GM12891 (cell line): ENCODE data around the gene C1QTNF8.

Experiments
- POLR2A ChIP-seq: IDR thresholded peaks from 2 replicates; pipeline ENCODE4 v1.6.1; 2011; ENCODE audit warnings: low read depth, low read length, control low read depth
- SPI1 ChIP-seq: IDR thresholded peaks from 2 replicates; pipeline ENCODE4 v1.6.1; 2011; ENCODE audit warnings: low read depth, low read length, control low read depth

- TF ChIP-seq SPI1 (no peak), POLR2A (no peak)
Observed at GRCh38 chr16:1053700-1054368, 42.2 kb downstream of the C1QTNF8 start.
